ENCODE measurements around the gene FMN2. TPM values are rescaled to one million over a fixed set of nuclear protein-coding genes. Genes with fewer than 3 reads are reported as not detected.

The FMN2 gene
- polyA plus RNA-seq, 3 donors, result not detected

GRCh38 chr1:240478536-240478935 lies 386.9 kb downstream of the FMN2 start:
- Histone ChIP-seq H3K79me2 (ENCODE audit: insufficient read depth, low read length) (no peaks in the 10 kb centered on the region), H3K4me2 (replicated peaks; ENCODE audit: extremely low read depth, low read length, poor library complexity, severe bottlenecking) (no peak overlapping the region), H3K9me3 (replicated peaks in 1 of 2; ENCODE audit: control insufficient read depth in 1 of 2, insufficient read depth in 1 of 2, low read length in 2 of 2) (peaks cover 0 to 6% of the 10 kb centered on the region in 2 donors), H3K36me3 (replicated peaks in 1 of 2; ENCODE audit: control insufficient read depth in 1 of 2, insufficient read depth in 2 of 2, low read length in 2 of 2) (no peaks in the 10 kb centered on the region), H3K27ac (ENCODE audit: low read depth in 1 of 2, low read length in 2 of 2) (no peak overlapping the region), H3K27me3 (ENCODE audit: control insufficient read depth in 2 of 2, insufficient read depth in 2 of 2, low read length in 2 of 2) (no peaks in the 10 kb centered on the region), H2AFZ (ENCODE audit: insufficient read depth, low read depth, low read length, poor library complexity, severe bottlenecking) (no peak overlapping the region), H3K4me3 (replicated peaks in 1 of 3; ENCODE audit: low read depth in 2 of 3, low read length in 3 of 3) (no peak overlapping the region), H3K9ac (ENCODE audit: insufficient read depth, low read length, poor library complexity, severe bottlenecking) (no peak overlapping the region), H4K20me1 (ENCODE audit: insufficient read depth, low read length) (no peaks in the 10 kb centered on the region), H3K4me1 (ENCODE audit: control insufficient read depth in 1 of 2, insufficient read depth in 2 of 2, low read length in 2 of 2) (no peaks in the 10 kb centered on the region)
- Mint-ChIP-seq H3K4me1 (no peaks in the 10 kb centered on the region), H3K27me3 (ENCODE audit: low read depth in 3 of 3) (peaks cover 0 to 2% (median 0%) of the 10 kb centered on the region in 3 donors), H3K9me3 (peaks cover 0 to 6% (median 2%) of the 10 kb centered on the region in 7 donors), H3K27ac (no peak overlapping the region), H3K4me3 (no peak overlapping the region), H3K36me3 (no peaks in the 10 kb centered on the region)
- WGBS (ENCODE audit: insufficient coverage), result no CpG with 5 or more reads among the region's 6 CpGs
- DNase-seq, result no peak
- no peak for TF ChIP-seq CTCF (IDR thresholded peaks at IDR 0.05)
- intact Hi-C loops (cut with micrococcal nuclease), result no loop called here

GRCh38 chr1:240484804-240485443 lies 393.2 kb downstream of the FMN2 start:
- Mint-ChIP-seq H3K4me3 (no peak overlapping the region), H3K36me3 (no peaks in the 10 kb centered on the region), H3K9me3 (peaks cover 0 to 5% (median 2%) of the 10 kb centered on the region in 7 donors), H3K27me3 (ENCODE audit: low read depth in 3 of 3) (peaks cover 0 to 2% (median 0%) of the 10 kb centered on the region in 3 donors), H3K4me1 (no peaks in the 10 kb centered on the region), H3K27ac (no peak overlapping the region)
- no peaks in the 10 kb centered on the region for H3K79me2 ChIP-seq (ENCODE audit: insufficient read depth, low read length)
- H3K36me3 ChIP-seq (replicated peaks in 1 of 2; ENCODE audit: control insufficient read depth in 1 of 2, insufficient read depth in 2 of 2, low read length in 2 of 2), result no peaks in the 10 kb centered on the region
- no peak for TF ChIP-seq CTCF (IDR thresholded peaks at IDR 0.05)
- no peaks in the 10 kb centered on the region for H4K20me1 ChIP-seq (ENCODE audit: insufficient read depth, low read length)
- no peak overlapping the region for H3K4me2 ChIP-seq (replicated peaks; ENCODE audit: extremely low read depth, low read length, poor library complexity, severe bottlenecking)
- no peak overlapping the region for H3K9ac ChIP-seq (ENCODE audit: insufficient read depth, low read length, poor library complexity, severe bottlenecking)
- no peak overlapping the region for H3K4me3 ChIP-seq (replicated peaks in 1 of 3; ENCODE audit: low read depth in 2 of 3, low read length in 3 of 3)
- no peak overlapping the region for H2AFZ ChIP-seq (ENCODE audit: insufficient read depth, low read depth, low read length, poor library complexity, severe bottlenecking)
- no peaks in the 10 kb centered on the region for H3K4me1 ChIP-seq (ENCODE audit: control insufficient read depth in 1 of 2, insufficient read depth in 2 of 2, low read length in 2 of 2)
- no peak overlapping the region for H3K27ac ChIP-seq (ENCODE audit: low read depth in 1 of 2, low read length in 2 of 2)
- H3K27me3 ChIP-seq (ENCODE audit: control insufficient read depth in 2 of 2, insufficient read depth in 2 of 2, low read length in 2 of 2), result no peaks in the 10 kb centered on the region
- intact Hi-C loops (cut with micrococcal nuclease), result no loop called here
- WGBS (ENCODE audit: insufficient coverage), result 82% methylated on average over 2 of the region's 6 CpGs
- H3K9me3 ChIP-seq (replicated peaks in 1 of 2; ENCODE audit: control insufficient read depth in 1 of 2, insufficient read depth in 1 of 2, low read length in 2 of 2), result no peaks in the 10 kb centered on the region
- no peak for DNase-seq
